Endothelial cell of umbilical vein (primary cell): ENCODE data around the gene ARPIN. TPM values are rescaled to one million over a fixed set of nuclear protein-coding genes. Genes with fewer than 3 reads are reported as not detected.

Source experiments
- BruUV-seq: library from RNA; stranded (reverse); fragments of 400-500 nt; replicated peaks from 2 replicates; lab custom pipeline; 2021; lab: Mats Ljungman, UMichigan
- CTCF ChIA-PET: fragments of 300-600, 350-600 bp; sonication (Branson Sonifier 250); formaldehyde crosslinking; loops from one replicate; lab custom pipeline; 2021; ENCODE audit warnings: antibody characterized with exemption, inconsistent platforms; lab: Charles Lee
- POLR2A ChIA-PET: fragments of 300-600, 350-600 bp; sonication (Branson Sonifier 250); formaldehyde crosslinking; loops from one replicate; lab custom pipeline; 2021; ENCODE audit warnings: antibody characterized with exemption, inconsistent platforms; lab: Charles Lee
- DNase-seq: peaks from one replicate; pipeline ENCODE4 v3.0.0-alpha.2; 2011; ENCODE audit warnings: low read depth, low spot score
- FAIRE-seq: peaks from 2 replicates; lab custom pipeline; 2011; peaks lifted over from hg19 to GRCh38; lab: Jason Lieb, UNC
- H2AFZ ChIP-seq: 2 replicates; pipeline ENCODE4 v1.6.0; 2012; ENCODE audit warnings: low read depth, low read length, control low read depth, inconsistent platforms
- H3K27ac ChIP-seq: 2 replicates; pipeline ENCODE4 v1.5.1; 2011; ENCODE audit warnings: low read depth, mild to moderate bottlenecking, control low read depth, low read length, moderate library complexity; ENCODE audit not compliant: insufficient read depth
- H3K27me3 ChIP-seq, 2 experiments: 2 replicates each; pipeline versions ENCODE4 v1.6.0 to v1.6.1; 2011; ENCODE audit warnings: low read length in 2 of 2, mixed read lengths in 1 of 2; ENCODE audit not compliant: control insufficient read depth in 2 of 2, insufficient read depth in 2 of 2
- H3K36me3 ChIP-seq, 2 experiments: 2 replicates in 1 of 2; 3 replicates in 1 of 2; pipeline ENCODE4 v1.5.1; 2011; ENCODE audit warnings: low read length in 2 of 2, mild to moderate bottlenecking in 1 of 2, moderate library complexity in 1 of 2; ENCODE audit not compliant: control insufficient read depth in 2 of 2, insufficient read depth in 2 of 2; ENCODE audit errors: extremely low read depth in 1 of 2
- H3K4me1 ChIP-seq: 3 replicates; pipeline ENCODE4 v1.5.1; 2011; ENCODE audit warnings: mild to moderate bottlenecking, low read length; ENCODE audit not compliant: control insufficient read depth, insufficient read depth; ENCODE audit errors: extremely low read depth
- H3K4me2 ChIP-seq: 2 replicates; pipeline ENCODE4 v1.6.1; 2011; ENCODE audit warnings: low read length, control low read depth, mixed read lengths; ENCODE audit not compliant: insufficient read depth
- H3K4me3 ChIP-seq, 3 experiments: fragments of 200-600 bp in 1 of 3; sonication (generic), shearing (Covaris generic) in 1 of 3; replicated peaks in 1 of 3; 2 replicates each; pipeline ENCODE4 v1.5.1; 2011 to 2016; ENCODE audit warnings: control low read depth in 3 of 3, low read length in 3 of 3, mild to moderate bottlenecking in 2 of 3, inconsistent platforms in 1 of 3, low read depth in 1 of 3, moderate library complexity in 1 of 3; ENCODE audit not compliant: insufficient read depth in 1 of 3
- H3K79me2 ChIP-seq: 2 replicates; pipeline ENCODE4 v1.6.0; 2012; ENCODE audit warnings: low read length, inconsistent platforms; ENCODE audit not compliant: control insufficient read depth, insufficient read depth
- H3K9ac ChIP-seq: replicated peaks from 2 replicates; pipeline ENCODE3; 2011; ENCODE audit warnings: low read length, control low read depth; ENCODE audit not compliant: insufficient read depth; ENCODE audit errors: extremely low read depth
- H3K9me1 ChIP-seq: replicated peaks from 3 replicates; pipeline ENCODE4 v1.6.0; 2011; ENCODE audit warnings: mild to moderate bottlenecking, low read length; ENCODE audit not compliant: control insufficient read depth, insufficient read depth; ENCODE audit errors: extremely low read depth
- H3K9me3 ChIP-seq: replicated peaks from 2 replicates; pipeline ENCODE4 v1.5.1; 2012; ENCODE audit warnings: low read length, inconsistent platforms; ENCODE audit not compliant: control insufficient read depth, insufficient read depth
- H4K20me1 ChIP-seq: replicated peaks from 2 replicates; pipeline ENCODE3; 2011; ENCODE audit warnings: mild to moderate bottlenecking, low read length; ENCODE audit not compliant: control insufficient read depth, insufficient read depth; ENCODE audit errors: extremely low read depth
- EZH2 ChIP-seq: IDR thresholded peaks from 2 replicates; pipeline ENCODE4 v1.6.1; 2012; ENCODE audit warnings: borderline replicate concordance, low read depth, mild to moderate bottlenecking, moderate library complexity, low read length, inconsistent platforms; ENCODE audit not compliant: severe bottlenecking
- FOS ChIP-seq: IDR thresholded peaks from 2 replicates; pipeline ENCODE4 v1.6.1; 2011; ENCODE audit warnings: mild to moderate bottlenecking, low read length, moderate library complexity, borderline replicate concordance; ENCODE audit not compliant: insufficient read depth
- GATA2 ChIP-seq: IDR thresholded peaks from 2 replicates; pipeline ENCODE4 v1.7.0; 2011; ENCODE audit warnings: low read depth, mild to moderate bottlenecking, moderate library complexity, mixed read lengths, low read length; ENCODE audit not compliant: insufficient read length, insufficient read depth
- JUN ChIP-seq: IDR thresholded peaks from 2 replicates; pipeline ENCODE4 v1.6.1; 2011; ENCODE audit warnings: borderline replicate concordance, low read depth; ENCODE audit not compliant: insufficient read length, insufficient read depth
- MYC ChIP-seq: IDR thresholded peaks from one replicate; pipeline ENCODE4 v1.6.1; 2011; ENCODE audit warnings: mild to moderate bottlenecking, low read depth, low read length
- POLR2A ChIP-seq: IDR thresholded peaks from 2 replicates; pipeline ENCODE4 v1.6.1; 2012; ENCODE audit warnings: low read depth, mild to moderate bottlenecking, control low read depth, low read length
- POLR2AphosphoS5 ChIP-seq: IDR thresholded peaks from 2 replicates; pipeline ENCODE4 v1.6.1; 2012; ENCODE audit warnings: low read depth, mild to moderate bottlenecking, control low read depth, low read length, moderate library complexity; ENCODE audit not compliant: insufficient read depth
- dilution Hi-C: fragments of 300-500 bp; cut with MboI; formaldehyde crosslinking; loops from one replicate; pipeline ENCODE4 v1.15.0; 2019; ENCODE audit warnings: low sequenced_read_pairs; ENCODE audit not compliant: extremely low pct_ligation_motif_present
- intact Hi-C: fragments of 100-400 bp; cut with micrococcal nuclease; formaldehyde crosslinking; loops from one replicate; pipeline ENCODE4 v1.10.0; 2022
- polyA plus RNA-seq, 4 experiments: library from polyadenylated mRNA; depleted of rRNA in 3 of 4; stranded (reverse) in 3 of 4; unstranded in 1 of 4; fragments of >200 nt; gene quantifications; 2 replicates each; pipeline versions ENCODE4 v1.2.1 to v1.2.3, GENCODE V29; 2011 to 2012; ENCODE audit warnings: missing spikeins in 1 of 4
- total RNA-seq: library from RNA; stranded (reverse); gene quantifications from 2 replicates; pipeline ENCODE4 v1.2.3, GENCODE V29; 2021
- TF ChIP-seq, protein P1 (sequence below): IDR thresholded peaks from 2 replicates; pipeline ENCODE4 v1.6.1; 2011; ENCODE audit not compliant: insufficient read depth, insufficient read length
- TF ChIP-seq, protein P2 (sequence below), 2 donors: IDR thresholded peaks; 1 replicate in 1 of 2; 2 replicates in 1 of 2; pipeline ENCODE4 v1.5.1; 2011; ENCODE audit warnings: low read length in 2 of 2, mild to moderate bottlenecking in 2 of 2, moderate library complexity in 2 of 2, control low read depth in 1 of 2, inconsistent platforms in 1 of 2, low read depth in 1 of 2; ENCODE audit not compliant: insufficient read depth in 1 of 2; ENCODE audit errors: extremely low read depth in 1 of 2

The ARPIN gene
- total and polyA plus RNA-seq, 2 donors (not counting 3 experiments of a cell fraction or from before 2014, with no cell fraction given) = 13.0 to 23.3 TPM

DNA sequence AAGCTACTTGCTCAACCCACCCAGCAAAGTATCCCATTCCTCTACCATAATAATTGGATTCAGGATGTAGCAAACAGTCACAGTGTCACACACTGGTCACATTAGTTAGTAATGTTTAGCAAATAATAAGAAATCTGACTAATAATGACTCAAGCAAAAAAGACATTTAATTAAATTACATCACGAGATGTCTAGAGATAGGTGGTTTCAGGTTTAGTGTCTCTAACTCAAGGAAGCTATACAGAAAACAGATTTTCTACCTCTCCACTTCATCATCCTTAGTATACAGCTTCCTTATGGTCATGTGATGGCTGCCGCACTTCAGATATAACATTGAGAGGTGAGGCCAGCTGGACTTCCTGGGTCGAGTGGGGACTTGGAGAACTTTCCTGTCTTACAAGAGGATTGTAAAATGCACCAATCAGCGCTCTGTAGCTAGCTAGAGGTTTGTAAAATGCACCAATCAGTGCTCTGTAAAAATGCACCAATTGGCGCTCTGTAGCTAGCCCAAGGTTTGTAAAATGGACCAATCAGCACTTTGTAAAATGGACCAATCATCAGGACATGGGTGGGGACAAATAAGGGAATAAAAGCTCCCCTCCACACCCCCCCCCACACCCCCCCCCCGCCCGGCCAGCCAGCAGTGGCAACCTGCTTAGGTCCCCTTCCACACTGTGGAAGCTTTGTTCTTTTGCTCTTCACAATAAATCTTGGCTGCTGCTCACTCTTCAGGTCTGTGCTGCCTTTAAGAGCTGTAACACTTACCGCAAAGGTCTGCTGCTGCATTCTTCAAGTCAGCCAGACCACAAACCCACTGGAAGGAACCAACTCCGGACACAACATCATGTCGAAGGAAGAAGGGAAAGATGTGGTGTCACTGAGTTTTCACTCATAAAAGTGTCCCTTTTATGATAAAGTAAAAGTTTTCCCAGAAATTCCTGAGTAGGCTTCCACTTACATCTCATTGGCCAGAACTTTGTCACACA is 24.9 kb upstream of the ARPIN start:
- Histone ChIP-seq H3K79me2 (no peaks in the 10 kb centered on the region), H3K36me3 (no peaks in the 10 kb centered on the region), H3K4me3 (no peak overlapping the region), H3K4me1 (no peaks in the 10 kb centered on the region), H3K4me2 (no peak overlapping the region), H3K9me3 (no peaks in the 10 kb centered on the region), H3K9me1 (no peaks in the 10 kb centered on the region), H2AFZ (no peak overlapping the region), H3K27me3 (peaks cover 0 to 2% of the 10 kb centered on the region in 2 experiments), H3K9ac (no peak overlapping the region), H4K20me1 (no peaks in the 10 kb centered on the region), H3K27ac (no peak overlapping the region)
- DNase-seq = no peak
- intact Hi-C loops = no loop called here
- no TSS peak for BruUV-seq
- TF ChIP-seq, protein P1, sequence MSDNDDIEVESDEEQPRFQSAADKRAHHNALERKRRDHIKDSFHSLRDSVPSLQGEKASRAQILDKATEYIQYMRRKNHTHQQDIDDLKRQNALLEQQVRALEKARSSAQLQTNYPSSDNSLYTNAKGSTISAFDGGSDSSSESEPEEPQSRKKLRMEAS = no peak
- no peak for TF ChIP-seq POLR2A
- TF ChIP-seq, protein P2, sequence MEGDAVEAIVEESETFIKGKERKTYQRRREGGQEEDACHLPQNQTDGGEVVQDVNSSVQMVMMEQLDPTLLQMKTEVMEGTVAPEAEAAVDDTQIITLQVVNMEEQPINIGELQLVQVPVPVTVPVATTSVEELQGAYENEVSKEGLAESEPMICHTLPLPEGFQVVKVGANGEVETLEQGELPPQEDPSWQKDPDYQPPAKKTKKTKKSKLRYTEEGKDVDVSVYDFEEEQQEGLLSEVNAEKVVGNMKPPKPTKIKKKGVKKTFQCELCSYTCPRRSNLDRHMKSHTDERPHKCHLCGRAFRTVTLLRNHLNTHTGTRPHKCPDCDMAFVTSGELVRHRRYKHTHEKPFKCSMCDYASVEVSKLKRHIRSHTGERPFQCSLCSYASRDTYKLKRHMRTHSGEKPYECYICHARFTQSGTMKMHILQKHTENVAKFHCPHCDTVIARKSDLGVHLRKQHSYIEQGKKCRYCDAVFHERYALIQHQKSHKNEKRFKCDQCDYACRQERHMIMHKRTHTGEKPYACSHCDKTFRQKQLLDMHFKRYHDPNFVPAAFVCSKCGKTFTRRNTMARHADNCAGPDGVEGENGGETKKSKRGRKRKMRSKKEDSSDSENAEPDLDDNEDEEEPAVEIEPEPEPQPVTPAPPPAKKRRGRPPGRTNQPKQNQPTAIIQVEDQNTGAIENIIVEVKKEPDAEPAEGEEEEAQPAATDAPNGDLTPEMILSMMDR (IDR thresholded peaks at IDR 0.05; ENCODE audit: extremely low read depth in 1 of 2, insufficient read depth in 1 of 2, low read depth in 1 of 2, low read length in 2 of 2) = no peak
- no peak for TF ChIP-seq MYC
- TF ChIP-seq GATA2 = no peak
- TF ChIP-seq EZH2 = no peak
- no peak for TF ChIP-seq POLR2AphosphoS5
- TF ChIP-seq JUN = no peak
- TF ChIP-seq FOS = no peak
- ChIA-PET POLR2A (no interaction called here), CTCF (interaction anchor here (0.7 to 1.7 kb wide), 4 partner anchors 10 to 265 kb away, joined by 3 to 6 read pairs (median 4); no protein-coding TSS in a partner anchor)
- dilution Hi-C loops = no loop called here
- no peak for FAIRE-seq
